Thyroid gland (tissue), 4 donors: ENCODE measurements around the gene COL24A1. TPM values are rescaled to one million over a fixed set of nuclear protein-coding genes. Genes with fewer than 3 reads are reported as not detected.

Experiments used
- DNase-seq, 2 donors: peaks; one replicate each; pipeline ENCODE4 v3.0.0-alpha.2; 2019
- H3K27ac ChIP-seq, 3 donors: fragments of 200-600 bp; sonication (generic); 1 replicate in 2 of 3; 2 replicates in 1 of 3; pipeline ENCODE4 v1.5.1; 2016 to 2019; ENCODE audit warnings: mild to moderate bottlenecking in 1 of 3, moderate library complexity in 1 of 3
- H3K27me3 ChIP-seq: fragments of 200-600 bp; sonication (generic); one replicate; pipeline ENCODE4 v1.5.1; 2019
- H3K36me3 ChIP-seq, 2 donors: fragments of 200-600 bp; sonication (generic); one replicate each; pipeline ENCODE4 v1.5.1; 2016 to 2019
- H3K4me1 ChIP-seq, 2 donors: fragments of 200-600 bp; sonication (generic); one replicate each; pipeline ENCODE4 v1.5.1; 2017 to 2019
- H3K4me3 ChIP-seq, 3 donors: fragments of 200-600 bp; sonication (generic); replicated peaks in 1 of 3; 1 replicate in 2 of 3; 2 replicates in 1 of 3; pipeline ENCODE4 v1.5.1; 2016; ENCODE audit warnings: mild to moderate bottlenecking in 1 of 3
- H3K9me3 ChIP-seq: fragments of 200-600 bp; sonication (generic); one replicate; pipeline ENCODE4 v1.5.1; 2017
- POLR2A ChIP-seq, 2 donors: fragments of 450-650 bp; IDR thresholded peaks; one replicate each; pipeline ENCODE4 v1.6.1; 2017; ENCODE audit warnings: antibody characterized with exemption in 2 of 2, mild to moderate bottlenecking in 2 of 2, moderate library complexity in 1 of 2
- WGBS, 2 donors: methylation state at CpG; one replicate each; pipeline ENCODE4 v1.1.5; 2017; 5-methylcytosine and 5-hydroxymethylcytosine counted together
- intact Hi-C: fragments of 100-400 bp; cut with DNase I; formaldehyde crosslinking; loops from one replicate; pipeline ENCODE4 v1.15.1; 2023
- total RNA-seq, 4 donors: library from RNA; depleted of rRNA; stranded (reverse); fragments of >200 nt; gene quantifications; one replicate each; pipeline ENCODE4 v1.2.3, GENCODE V29; 2016
- TF ChIP-seq, protein P1 (sequence below), 6 experiments: fragments of 200-600 bp in 3 of 6; fragments of 450-650 bp in 3 of 6; sonication (generic) in 3 of 6; IDR thresholded peaks; one replicate each; pipeline ENCODE4 v1.5.1; 2016 to 2019; ENCODE audit warnings: antibody characterized with exemption in 6 of 6, mild to moderate bottlenecking in 2 of 6, inconsistent platforms in 1 of 6, moderate library complexity in 1 of 6

The COL24A1 gene
- total RNA-seq, 4 donors from 2014 or later = 0.27 to 0.89 (median 0.46) TPM

DNA sequence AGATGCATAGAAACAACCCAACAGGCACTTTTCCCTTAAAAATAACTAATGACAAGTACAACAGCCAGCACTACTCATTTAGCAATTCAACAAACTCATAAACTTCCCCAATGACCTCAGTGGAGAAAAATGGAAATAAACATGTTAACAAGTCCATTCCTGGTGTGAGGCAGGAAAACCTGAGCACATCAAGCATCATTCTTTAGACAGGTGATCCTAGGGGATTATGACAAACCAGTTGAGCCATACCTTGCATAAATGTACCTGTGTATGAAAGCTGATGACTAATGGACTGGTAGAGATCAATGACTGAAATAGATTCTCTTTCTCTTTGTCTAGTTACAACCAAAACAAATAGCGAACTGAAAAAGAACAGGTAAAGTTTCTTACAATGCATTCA, 7.0 kb downstream of the COL24A1 start:
- Histone ChIP-seq H3K4me3 (no peak overlapping the region), H3K4me1 (peaks cover 0 to under 1% of the 10 kb centered on the region in 2 donors), H3K27me3 (no peaks in the 10 kb centered on the region), H3K27ac (no peak overlapping the region), H3K9me3 (no peaks in the 10 kb centered on the region), H3K36me3 (no peaks in the 10 kb centered on the region)
- intact Hi-C loops = no loop called here
- DNase-seq = no peak
- 97 to 100% methylated on average over 1 of the region's 1 CpG for WGBS, 2 donors
- no peak for TF ChIP-seq POLR2A (IDR thresholded peaks at IDR 0.05)
- TF ChIP-seq, protein P1, sequence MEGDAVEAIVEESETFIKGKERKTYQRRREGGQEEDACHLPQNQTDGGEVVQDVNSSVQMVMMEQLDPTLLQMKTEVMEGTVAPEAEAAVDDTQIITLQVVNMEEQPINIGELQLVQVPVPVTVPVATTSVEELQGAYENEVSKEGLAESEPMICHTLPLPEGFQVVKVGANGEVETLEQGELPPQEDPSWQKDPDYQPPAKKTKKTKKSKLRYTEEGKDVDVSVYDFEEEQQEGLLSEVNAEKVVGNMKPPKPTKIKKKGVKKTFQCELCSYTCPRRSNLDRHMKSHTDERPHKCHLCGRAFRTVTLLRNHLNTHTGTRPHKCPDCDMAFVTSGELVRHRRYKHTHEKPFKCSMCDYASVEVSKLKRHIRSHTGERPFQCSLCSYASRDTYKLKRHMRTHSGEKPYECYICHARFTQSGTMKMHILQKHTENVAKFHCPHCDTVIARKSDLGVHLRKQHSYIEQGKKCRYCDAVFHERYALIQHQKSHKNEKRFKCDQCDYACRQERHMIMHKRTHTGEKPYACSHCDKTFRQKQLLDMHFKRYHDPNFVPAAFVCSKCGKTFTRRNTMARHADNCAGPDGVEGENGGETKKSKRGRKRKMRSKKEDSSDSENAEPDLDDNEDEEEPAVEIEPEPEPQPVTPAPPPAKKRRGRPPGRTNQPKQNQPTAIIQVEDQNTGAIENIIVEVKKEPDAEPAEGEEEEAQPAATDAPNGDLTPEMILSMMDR (IDR thresholded peaks at IDR 0.05) = no peak

DNA sequence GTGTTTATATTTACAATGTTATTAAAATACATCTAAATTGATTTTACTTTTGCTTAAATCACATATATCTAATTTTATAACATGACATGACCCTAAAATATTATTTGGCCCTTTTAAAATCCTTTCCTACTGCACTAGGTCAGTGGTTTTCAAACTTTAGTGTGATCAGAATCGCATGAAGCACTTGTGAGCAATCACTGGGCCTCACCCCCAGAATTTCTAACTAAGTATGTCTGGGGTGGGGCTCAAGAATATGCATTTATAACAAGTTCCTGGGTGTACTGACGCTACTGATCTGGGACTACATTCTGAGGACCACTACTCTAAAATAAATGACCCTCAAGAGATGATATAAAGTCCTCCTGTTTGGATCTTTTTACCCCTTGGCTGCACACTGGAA, 8.8 kb downstream of the COL24A1 start:
- no peak overlapping the region for H3K4me3 ChIP-seq
- no peaks in the 10 kb centered on the region for H3K4me1 ChIP-seq
- no peaks in the 10 kb centered on the region for H3K9me3 ChIP-seq
- no peaks in the 10 kb centered on the region for H3K36me3 ChIP-seq
- H3K27ac ChIP-seq = no peak overlapping the region
- TF ChIP-seq, protein P1 (IDR thresholded peaks at IDR 0.05) = no peak
- no peak for TF ChIP-seq POLR2A (IDR thresholded peaks at IDR 0.05)
- H3K27me3 ChIP-seq = no peaks in the 10 kb centered on the region
- intact Hi-C loops = no loop called here
- DNase-seq = no peak
- WGBS, 2 donors = 86 to 95% methylated on average over 2 of the region's 2 CpGs

DNA sequence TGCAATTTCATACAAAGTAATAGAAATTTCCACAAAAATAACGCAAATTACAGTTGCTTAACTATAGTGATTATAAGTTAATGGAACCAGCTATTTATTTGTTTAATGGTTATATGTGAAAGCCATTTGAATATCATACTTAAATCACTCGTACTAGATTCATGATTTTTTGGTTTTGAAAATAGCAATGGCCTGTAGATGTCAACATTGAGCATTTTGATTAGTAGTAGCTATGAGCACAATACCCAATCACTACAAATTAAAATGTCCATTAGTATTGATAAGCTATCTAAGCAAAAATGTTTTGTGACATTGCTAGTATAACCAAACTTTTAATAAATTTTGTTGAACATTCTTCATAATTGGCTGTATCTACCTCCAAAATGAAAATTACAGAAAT, 10.0 kb downstream of the COL24A1 start:
- DNase-seq = no peak
- Histone ChIP-seq H3K36me3 (no peaks in the 10 kb centered on the region), H3K27ac (no peak overlapping the region), H3K9me3 (no peaks in the 10 kb centered on the region), H3K4me3 (no peak overlapping the region), H3K4me1 (no peaks in the 10 kb centered on the region), H3K27me3 (no peaks in the 10 kb centered on the region)
- TF ChIP-seq POLR2A (IDR thresholded peaks at IDR 0.05) = no peak
- TF ChIP-seq, protein P1 (IDR thresholded peaks at IDR 0.05) = peak in 1 of 6 experiments; percentile 13
- intact Hi-C loops = no loop called here
- WGBS, 2 donors = 83 to 92% methylated on average over 2 of the region's 2 CpGs

DNA sequence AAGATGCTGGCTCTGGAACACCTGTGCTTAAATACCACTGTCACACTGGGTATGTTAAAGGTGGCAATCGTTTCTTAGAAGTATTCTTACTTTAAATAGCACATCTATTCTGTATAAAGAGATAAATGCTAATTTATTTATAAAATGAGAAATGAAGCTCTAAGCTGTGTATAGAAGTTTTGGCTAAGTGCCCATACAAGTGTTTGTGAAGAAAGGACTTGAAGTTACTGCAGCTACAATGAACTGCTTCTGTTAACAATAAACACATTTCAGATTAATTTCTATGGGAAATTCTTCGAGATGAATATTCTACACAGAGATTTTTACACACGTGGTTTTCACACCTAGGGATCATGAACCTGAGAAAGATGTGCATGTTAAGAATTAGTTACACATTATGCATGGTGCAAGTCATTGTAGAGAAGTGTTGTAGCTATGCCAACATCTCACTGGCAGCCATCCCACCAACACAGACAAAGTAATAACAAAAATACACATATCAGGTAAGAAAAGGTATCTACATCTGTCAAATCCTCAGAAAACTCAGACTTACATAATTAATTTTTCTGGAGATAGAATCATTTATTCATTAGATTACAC, 16.2 kb downstream of the COL24A1 start:
- Histone ChIP-seq H3K4me1 (no peaks in the 10 kb centered on the region), H3K4me3 (no peak overlapping the region), H3K36me3 (no peaks in the 10 kb centered on the region), H3K27ac (no peak overlapping the region), H3K9me3 (no peaks in the 10 kb centered on the region), H3K27me3 (no peaks in the 10 kb centered on the region)
- TF ChIP-seq, protein P1 (IDR thresholded peaks at IDR 0.05) = no peak
- no peak for TF ChIP-seq POLR2A (IDR thresholded peaks at IDR 0.05)
- intact Hi-C loops = no loop called here
- 57 to 58% methylated on average over 3 of the region's 3 CpGs for WGBS, 2 donors
- peak; percentile 13 to 30 for DNase-seq

DNA sequence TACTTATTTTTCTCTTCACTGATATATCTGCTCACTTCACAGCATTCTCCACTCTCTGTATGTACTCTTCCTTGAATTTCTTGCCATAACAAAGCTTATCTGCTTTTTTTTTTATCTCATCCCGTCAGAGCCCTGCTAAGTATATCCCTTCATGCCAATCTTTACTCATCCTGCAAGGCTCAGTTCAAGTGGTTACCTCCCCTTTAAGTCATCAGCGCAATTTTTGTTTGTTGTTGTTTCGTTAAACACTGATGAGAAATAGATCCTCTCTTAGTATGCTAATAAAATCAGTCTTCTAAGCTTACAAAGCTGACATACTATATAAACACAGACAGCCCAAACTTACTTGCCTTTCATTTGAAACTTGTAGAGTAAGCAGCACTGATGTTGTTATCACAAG, 17.8 kb downstream of the COL24A1 start:
- Histone ChIP-seq H3K27ac (no peak overlapping the region), H3K4me3 (no peak overlapping the region), H3K4me1 (no peaks in the 10 kb centered on the region), H3K9me3 (no peaks in the 10 kb centered on the region), H3K27me3 (no peaks in the 10 kb centered on the region), H3K36me3 (no peaks in the 10 kb centered on the region)
- intact Hi-C loops = no loop called here
- TF ChIP-seq, protein P1 (IDR thresholded peaks at IDR 0.05) = no peak
- no peak for TF ChIP-seq POLR2A (IDR thresholded peaks at IDR 0.05)
- no peak for DNase-seq
- 72% methylated on average over 3 of the region's 3 CpGs for WGBS, 2 donors
